ENCODE data around the gene ELK4.

DNA sequence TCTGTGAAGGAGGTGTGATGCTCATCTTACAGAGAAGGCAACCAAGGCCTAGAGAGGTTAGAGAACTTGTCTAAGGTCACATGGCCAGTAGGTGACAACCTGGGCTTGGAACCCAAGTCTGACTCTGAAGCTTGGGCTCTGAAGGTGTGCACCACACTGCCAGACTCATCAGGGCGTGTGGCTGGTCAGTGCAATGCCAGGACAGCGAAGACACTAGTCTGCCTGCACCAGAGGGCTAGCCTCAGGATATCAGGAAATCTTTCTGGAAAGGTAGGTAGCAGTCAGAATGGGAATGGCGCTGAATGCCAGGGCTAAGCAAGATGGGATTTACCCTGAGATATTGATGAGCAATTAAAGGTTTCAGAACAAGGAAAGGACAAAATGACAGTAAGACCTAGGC, 34.9 kb downstream of the ELK4 start:
- TF ChIP-seq, protein P1, sequence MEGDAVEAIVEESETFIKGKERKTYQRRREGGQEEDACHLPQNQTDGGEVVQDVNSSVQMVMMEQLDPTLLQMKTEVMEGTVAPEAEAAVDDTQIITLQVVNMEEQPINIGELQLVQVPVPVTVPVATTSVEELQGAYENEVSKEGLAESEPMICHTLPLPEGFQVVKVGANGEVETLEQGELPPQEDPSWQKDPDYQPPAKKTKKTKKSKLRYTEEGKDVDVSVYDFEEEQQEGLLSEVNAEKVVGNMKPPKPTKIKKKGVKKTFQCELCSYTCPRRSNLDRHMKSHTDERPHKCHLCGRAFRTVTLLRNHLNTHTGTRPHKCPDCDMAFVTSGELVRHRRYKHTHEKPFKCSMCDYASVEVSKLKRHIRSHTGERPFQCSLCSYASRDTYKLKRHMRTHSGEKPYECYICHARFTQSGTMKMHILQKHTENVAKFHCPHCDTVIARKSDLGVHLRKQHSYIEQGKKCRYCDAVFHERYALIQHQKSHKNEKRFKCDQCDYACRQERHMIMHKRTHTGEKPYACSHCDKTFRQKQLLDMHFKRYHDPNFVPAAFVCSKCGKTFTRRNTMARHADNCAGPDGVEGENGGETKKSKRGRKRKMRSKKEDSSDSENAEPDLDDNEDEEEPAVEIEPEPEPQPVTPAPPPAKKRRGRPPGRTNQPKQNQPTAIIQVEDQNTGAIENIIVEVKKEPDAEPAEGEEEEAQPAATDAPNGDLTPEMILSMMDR (IDR thresholded peaks at IDR 0.05; ENCODE audit: low read length) = no peak
- TF ChIP-seq EZH2phosphoT487 (IDR thresholded peaks at IDR 0.05; ENCODE audit: low read length) = no peak
- TF ChIP-seq EZH2 (optimal IDR thresholded peaks at IDR 0.05; ENCODE audit: low read depth, low read length) = no peak

Data from MM.1S (cell line).